ELR (cell line): ENCODE results near the gene TNFRSF6B.
"Not testable (repeated sequence)": the region's sequence is repeated elsewhere in the genome, so short reads cannot be mapped to it uniquely, and the experiment has no call there.

Experiments
- DNase-seq: peaks from one replicate; pipeline ENCODE4 v3.0.0-alpha.2; 2015; ENCODE audit warnings: low read depth

TNFRSF6B gene

GRCh38 chr20:63709149-63709527, 12.7 kb downstream of the TNFRSF6B start:
- no peak for DNase-seq

- no peak for DNase-seq
Observed at GRCh38 chr20:63711085-63711645, 14.7 kb downstream of the TNFRSF6B start.

GRCh38 chr20:63712191-63712590, 15.7 kb downstream of the TNFRSF6B start:
- no peak for DNase-seq

GRCh38 chr20:63714858-63715257, 18.4 kb downstream of the TNFRSF6B start:
- no peak for DNase-seq

- DNase-seq, result no peak
Observed at GRCh38 chr20:63718996-63719395, 22.5 kb downstream of the TNFRSF6B start.

- DNase-seq, result not testable (repeated sequence)
Observed at GRCh38 chr20:63722967-63723622, 26.6 kb downstream of the TNFRSF6B start.

- DNase-seq, result not testable (repeated sequence)
Observed at GRCh38 chr20:63730189-63730733, 33.8 kb downstream of the TNFRSF6B start.

GRCh38 chr20:63731410-63731809, 35.0 kb downstream of the TNFRSF6B start:
- no peak for DNase-seq

- DNase-seq, result no peak
Observed at GRCh38 chr20:63732118-63733095, 36.0 kb downstream of the TNFRSF6B start.

- no peak for DNase-seq
Observed at GRCh38 chr20:63733117-63733516, 36.7 kb downstream of the TNFRSF6B start.

GRCh38 chr20:63733579-63734081, 37.2 kb downstream of the TNFRSF6B start:
- DNase-seq, result no peak

GRCh38 chr20:63734111-63734945, 37.9 kb downstream of the TNFRSF6B start:
- no peak for DNase-seq

- DNase-seq, result no peak
Observed at GRCh38 chr20:63734946-63735858, 38.8 kb downstream of the TNFRSF6B start.

- DNase-seq, result no peak
Observed at GRCh38 chr20:63735859-63736718, 39.6 kb downstream of the TNFRSF6B start, which contains the start of gene LIME1. TSS of gene LIME1 (plus strand) at chr20:63736664. CDS start at chr20:63737550, 886 bp downstream.

- no peak for DNase-seq
Observed at GRCh38 chr20:63736893-63737694, 40.6 kb downstream of the TNFRSF6B start.

GRCh38 chr20:63737695-63737944, 41.2 kb downstream of the TNFRSF6B start:
- no peak for DNase-seq

GRCh38 chr20:63737945-63738686, 41.7 kb downstream of the TNFRSF6B start:
- DNase-seq, result no peak

GRCh38 chr20:63738687-63739129, 42.3 kb downstream of the TNFRSF6B start:
- DNase-seq, result no peak
